CD4-positive, alpha-beta T cell treated with Interleukin-2 at 100 ng/mL for 4 hours (primary cell): Measurements from ENCODE around the gene MMP13.
"Not testable (repeated sequence)": the region's sequence is repeated elsewhere in the genome, so short reads cannot be mapped to it uniquely, and the experiment has no call there.

ENCODE experiments used
- DNase-seq: peaks from one replicate; pipeline ENCODE4 v3.0.0-alpha.2; 2020; ENCODE audit warnings: low spot score

The MMP13 gene

DNA sequence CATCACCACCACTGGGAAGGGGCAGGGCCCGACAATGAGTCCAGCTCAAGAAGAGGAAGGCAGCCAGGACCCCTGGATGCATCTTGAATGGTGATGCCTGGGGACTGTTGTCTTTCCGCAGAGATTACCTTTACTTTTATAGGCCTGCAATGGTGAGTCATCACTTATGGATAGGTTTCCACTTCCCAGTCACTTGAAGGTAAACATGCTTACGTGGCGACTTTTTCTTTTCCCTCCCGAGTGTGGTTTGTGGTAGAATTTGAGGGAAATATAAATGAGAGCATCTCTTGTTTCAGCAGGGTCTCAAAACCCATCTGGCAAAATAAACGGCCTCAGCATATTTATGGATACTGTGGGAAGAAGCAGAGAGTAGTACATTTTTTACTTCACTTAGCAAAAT, at the start of gene MMP13:
Gene MMP13, minus strand, starts transcription at position 109 of the 400 bp plus-strand sequence. Its CDS starts 27 bp downstream, at position 82.
- no peak for DNase-seq

DNA sequence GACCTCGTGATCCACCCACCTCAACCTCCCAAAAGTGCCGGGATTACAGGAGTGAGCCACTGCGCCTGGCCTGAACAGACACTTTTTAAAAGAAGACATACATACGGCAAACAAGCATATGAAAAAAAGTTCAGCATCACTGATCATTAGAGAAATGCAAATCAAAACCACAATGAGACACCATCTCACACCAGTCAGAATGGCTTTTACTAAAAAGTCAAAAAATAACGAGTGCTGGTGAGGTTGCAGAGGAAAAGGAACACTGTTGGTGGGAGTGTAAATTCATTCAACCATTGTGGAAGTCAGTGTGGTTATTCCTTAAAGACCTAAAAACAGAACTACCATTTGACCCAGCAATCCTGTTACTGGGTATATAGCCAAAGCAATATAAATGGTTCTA, 48.7 kb upstream of the MMP13 start:
- DNase-seq, result not testable (repeated sequence)

DNA sequence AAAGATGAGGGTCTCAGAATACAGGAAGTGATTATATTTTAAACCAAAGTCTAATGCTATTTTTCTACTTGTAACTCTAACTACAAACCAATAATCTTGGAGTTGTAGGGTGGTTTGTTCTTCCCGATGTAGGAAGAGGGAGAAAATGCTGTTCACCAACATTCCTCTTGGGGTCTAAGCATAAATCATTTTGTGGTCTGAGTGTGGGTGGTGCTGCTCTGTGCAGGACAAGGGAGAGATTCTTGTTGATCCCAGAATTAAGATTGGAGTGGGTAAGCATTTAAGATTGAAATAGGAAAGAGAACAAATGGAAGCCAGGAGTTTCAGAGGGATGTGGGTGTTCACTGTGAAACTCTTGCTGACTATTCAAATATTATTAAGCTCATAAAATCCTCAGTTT, 38.6 kb upstream of the MMP13 start:
- DNase-seq, result no peak

DNA sequence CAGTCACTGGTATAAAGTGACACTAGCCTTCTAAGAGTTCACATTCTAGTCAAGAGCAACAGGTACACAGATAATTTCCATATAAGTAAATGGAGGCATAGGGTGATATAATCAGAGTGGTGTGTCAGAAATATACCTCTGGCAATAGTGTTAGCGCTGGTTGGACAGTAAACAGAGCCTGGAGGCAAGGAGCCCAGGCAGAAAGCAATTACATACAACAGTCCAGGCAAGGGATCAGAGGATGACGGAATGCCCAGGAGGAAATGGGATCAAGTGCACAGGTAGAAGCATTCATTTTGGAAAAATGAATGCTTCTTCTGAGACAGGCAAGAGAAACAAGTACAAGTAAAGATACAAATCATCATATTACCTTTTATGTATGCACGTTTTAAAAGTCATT, 36.2 kb upstream of the MMP13 start:
- no peak for DNase-seq

DNA sequence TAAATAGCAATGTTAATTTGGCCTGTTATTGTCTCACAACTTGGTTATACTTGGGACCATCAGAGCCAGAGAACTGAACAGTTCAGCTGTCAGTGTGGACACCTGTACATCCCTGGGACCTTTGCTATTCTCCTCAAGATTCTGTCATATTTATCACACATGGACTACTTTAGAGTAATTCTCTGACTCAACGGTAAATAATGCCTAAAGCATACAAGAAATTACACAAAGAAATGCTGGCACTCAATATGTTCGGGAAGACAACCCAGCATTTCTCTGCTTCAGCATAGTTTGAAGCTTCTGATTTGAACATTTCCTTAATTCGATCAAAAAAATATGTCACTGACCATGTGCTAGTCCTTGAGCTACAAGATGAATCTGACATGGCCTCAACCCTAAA, 34.6 kb upstream of the MMP13 start:
- no peak for DNase-seq

DNA sequence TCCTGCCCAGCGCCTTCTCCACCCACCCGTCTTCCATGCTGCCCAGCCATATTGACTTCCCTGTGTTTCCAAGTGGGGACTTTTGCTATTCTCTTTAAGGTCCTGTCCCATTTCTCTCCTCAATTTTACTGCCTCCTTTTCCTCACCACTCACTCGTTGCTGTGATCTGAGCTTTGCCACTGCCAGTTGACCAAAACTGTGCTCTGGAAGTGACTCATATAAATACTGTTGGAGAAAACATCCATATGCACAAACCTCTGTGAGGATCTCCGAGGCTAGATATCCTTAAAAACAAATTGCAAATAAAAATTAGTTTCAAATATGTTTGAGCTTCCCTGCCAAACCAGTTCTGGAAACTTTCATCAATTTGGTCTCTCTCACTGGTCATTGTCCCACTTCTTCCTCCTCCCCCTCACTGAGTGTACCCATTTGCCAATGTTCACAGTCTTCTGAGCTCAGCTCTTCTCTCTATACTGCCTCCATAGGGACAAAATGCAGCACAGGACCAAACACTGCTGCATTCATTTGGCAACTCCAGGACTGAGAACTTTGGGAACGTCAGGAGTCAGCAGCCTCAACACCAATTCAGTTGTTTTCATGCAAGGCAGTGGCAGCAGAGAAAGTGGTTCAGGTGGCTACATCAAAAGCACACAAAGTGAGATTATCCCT, 34.0 kb upstream of the MMP13 start:
- DNase-seq, result no peak

DNA sequence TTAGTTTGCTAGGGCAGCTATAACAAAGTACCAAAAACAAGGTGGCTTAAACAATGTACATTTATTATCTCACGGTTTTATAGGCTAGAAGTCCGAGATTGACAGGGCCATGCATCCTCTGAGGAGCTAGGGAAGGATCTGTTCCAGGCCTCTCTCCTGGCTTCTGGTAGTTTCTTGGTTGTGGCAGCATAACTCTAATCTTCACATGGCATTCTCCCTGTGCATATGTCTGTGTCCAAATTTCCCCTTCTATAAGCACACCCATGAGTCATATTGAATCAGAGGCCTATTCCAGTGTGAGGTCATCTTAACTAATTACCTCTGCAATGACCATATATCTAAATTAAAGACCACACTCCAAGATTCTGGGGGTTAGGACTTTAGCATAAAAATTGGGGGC, 31.3 kb upstream of the MMP13 start:
- no peak for DNase-seq

DNA sequence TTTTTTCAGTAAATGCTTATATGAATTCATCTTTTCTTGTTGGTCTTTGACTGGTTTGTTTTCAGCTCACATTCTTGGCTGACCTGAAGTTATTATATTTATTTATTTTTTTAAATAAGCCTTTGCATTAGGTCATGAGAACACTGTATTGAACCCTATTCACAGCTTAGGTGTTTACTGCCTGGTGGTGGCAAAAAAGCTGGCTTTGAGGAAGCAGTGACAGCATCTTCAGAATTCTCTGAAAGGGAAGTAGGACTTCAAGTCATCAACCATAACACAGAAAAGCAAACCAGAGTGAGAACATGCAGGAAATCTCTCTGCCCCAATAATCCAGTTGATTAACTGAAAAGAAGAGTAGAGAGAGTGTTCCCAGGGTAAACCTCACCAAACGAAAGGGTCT, 30.3 kb upstream of the MMP13 start:
- no peak for DNase-seq

DNA sequence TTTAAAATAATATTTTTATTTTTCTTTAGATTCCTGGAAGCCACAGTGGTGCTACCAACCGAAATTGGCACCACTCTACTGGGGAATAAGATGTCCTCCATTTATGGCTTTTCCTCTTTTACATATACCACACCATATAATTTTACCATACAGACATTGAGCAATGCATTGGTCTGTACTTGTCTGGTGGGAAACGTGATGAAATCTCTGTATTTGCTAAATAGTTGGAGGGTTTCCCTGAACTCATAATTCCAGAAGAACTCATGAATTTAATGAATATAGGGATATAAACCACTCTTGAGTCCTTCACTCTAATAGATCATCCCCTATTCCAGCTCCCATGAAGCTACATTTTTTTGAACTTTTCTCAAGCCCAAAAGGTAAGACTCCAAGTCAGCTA, 28.0 kb upstream of the MMP13 start:
- DNase-seq, result no peak

DNA sequence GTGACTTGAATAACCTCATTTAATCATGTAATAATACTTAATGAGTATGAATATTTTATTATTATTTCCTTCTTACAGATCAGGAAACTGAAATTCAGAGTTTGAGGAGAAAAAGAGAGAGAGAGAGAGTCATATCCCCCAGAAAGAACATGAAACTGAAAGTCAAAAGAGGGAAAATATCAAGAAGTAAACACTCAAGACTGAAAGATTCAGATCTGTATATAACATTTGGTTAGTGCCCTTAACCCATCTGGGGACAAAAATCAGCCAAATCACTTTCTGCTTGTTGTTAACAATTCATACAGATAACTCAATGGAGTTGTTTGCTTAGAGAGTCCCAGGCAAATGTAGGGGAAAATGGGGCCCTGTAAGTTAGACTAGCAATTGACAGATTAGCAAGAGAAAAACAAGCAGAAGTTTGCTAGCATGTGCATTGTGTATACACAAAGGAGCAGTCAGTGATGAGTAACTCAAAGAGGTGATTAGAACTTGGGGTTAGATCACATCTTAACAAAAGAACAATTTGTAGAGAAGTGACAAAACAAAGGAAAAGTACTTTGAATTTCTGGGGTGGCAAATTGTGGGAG, 25.9 kb upstream of the MMP13 start:
- DNase-seq, result no peak

DNA sequence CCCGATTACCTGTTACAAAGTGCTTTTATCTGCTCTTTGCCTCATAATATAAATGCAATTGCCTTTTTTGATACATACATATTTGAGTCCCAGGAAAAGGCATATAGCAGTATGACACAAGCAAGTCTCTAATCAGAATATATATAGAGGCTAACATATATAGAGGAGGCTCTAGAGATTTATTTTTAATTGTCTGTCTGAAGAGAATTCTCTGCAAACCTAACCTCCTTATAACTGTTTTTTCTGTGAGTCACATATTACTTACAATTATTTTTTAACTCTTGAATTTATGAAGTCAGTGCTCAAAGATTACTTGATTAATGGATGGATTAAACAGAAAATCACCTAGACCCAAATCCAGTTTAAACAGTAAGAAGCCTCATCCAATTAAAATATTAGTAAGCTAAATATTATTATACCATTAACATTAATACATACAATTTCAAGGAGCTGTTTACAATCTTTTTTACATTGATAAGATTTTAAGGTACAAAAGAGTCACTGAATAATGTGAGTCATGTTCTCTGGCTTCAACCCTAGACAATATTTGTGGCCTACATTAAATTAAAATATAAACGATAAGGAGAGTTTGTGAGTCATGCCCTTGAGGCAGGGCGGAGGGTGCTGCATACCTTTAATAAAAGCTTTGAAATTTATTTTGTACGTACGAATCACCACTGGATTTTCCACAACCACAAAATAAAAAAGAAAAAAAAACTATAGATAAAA, 19.2 kb upstream of the MMP13 start:
- DNase-seq, result no peak

DNA sequence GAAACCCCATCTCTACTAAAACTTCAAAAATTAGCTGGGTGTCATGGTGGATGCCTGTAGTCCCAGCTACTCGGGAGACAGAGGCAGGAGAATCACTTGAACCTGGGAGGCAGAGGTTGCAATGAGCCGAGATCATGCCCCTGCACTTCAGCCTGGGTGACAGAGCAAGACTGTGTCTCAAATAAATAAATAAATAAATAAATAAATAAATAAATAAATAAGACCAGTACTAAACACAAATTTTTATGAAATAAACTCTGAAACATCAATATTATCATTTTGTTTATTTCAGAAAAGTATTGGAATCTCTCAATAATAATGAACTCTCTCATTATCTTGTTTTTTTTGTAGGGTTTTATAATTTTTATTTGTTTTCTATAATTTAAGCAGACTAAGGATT, 18.2 kb upstream of the MMP13 start:
- DNase-seq, result not testable (repeated sequence)

DNA sequence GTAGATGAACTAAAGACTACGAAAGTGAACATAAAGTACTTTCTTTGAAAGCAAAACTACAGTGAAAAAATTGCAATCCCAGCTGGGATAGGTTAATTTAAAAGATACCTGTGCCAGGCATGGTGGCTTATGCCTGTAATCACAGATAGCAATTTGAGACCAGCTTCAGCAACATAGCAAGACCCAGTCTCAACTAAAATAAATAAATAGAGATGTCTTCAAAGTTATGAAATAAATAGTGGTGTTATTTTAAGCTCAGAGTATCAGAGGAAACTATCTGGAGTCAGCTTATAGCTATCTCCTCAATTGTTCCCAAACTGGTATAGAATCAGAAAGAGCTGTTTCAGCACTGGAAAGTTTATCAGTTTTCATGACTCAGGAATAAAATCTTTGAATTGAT, 17.3 kb upstream of the MMP13 start:
- no peak for DNase-seq

DNA sequence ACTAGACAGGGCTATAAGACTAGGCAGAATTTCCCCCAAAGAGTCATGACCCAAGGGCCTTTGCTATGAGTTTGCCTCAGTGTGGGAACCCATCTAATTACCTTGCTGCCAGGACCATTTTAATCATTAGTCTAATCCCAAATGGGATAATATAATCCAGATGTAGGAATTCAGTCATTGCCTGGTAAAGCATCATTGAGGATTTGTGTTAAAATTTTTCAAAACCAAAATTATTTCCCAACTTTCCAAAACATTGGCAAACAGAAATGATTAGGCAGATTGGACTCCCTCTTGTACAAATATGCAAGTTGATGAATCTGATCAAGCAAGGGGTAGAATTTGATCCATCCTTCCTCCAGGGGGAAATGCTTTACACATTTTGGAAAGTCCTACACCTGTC, 16.2 kb upstream of the MMP13 start:
- DNase-seq, result no peak

DNA sequence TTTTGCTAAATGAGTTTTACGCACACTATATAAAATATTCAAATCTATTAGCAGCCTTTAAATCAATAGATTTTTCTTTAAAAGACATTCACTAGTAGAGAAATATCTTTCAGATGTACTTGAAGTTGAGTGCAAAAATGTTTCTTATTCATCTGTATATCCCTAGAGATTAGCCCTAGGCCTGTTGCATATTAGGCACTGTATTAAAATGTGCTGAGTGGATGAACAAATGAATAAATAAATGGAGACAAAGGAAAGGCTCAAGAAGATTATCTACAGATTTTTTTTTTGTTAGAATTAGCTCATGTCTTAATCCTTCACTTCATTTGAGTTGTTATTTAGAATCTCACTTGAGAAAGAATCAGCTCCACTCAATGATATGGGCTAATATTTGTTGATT, 12.0 kb upstream of the MMP13 start:
- no peak for DNase-seq

DNA sequence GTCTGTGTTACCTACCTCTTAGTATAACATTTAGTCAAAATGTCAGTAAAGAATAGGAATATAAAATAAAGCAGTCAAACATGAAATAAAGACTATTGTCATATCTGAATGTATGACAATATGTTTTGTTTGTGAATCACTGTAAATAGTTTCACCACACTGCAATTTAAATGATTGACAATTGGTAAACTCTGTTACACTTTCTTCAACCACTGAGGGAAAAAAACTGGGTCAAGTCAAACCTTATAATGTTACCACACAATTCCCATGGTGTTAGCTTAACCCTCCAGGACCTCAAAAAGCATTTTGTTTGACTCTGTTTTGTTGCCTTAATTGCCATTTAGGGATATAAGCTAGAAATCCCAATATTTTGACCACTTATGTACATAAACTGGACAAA, 10.5 kb upstream of the MMP13 start:
- DNase-seq, result no peak

DNA sequence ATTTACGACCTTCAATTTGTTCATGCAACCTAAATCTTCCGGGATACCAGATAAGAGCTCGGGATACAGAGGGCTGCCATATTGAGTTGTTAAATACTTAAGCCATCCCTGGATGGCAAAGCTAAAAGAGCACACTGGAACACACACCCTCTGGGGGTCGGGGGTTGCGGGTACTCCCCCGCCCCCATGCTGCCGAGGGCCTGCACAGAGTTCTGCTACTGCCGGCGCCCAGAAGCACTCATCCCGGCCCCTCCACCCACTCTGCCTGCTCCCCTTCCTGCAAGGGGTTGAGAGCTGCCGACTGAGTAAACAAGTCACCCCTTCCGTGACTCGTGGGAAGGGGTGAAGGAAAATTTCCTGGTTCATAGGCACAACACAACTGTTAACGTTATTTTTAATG, 9.3 kb upstream of the MMP13 start:
- no peak for DNase-seq

DNA sequence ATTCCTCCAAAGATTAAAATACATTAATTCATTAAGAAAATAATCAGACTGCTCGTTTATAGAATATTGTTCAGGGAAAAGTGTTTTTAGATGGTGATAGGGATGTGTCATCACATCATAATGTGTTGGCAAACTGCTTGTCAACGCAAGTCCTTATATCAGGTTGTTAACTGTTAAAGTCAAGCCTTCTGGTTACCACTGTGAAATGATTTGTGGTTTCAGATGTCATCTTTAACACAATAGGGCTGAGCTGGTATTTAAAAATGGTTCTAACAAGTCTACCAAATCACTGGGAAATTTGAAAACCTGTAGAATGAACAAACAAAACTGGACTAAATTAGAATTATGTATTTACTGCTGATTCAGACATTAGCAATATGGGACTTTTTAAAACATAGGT, 2.4 kb upstream of the MMP13 start:
- no peak for DNase-seq

DNA sequence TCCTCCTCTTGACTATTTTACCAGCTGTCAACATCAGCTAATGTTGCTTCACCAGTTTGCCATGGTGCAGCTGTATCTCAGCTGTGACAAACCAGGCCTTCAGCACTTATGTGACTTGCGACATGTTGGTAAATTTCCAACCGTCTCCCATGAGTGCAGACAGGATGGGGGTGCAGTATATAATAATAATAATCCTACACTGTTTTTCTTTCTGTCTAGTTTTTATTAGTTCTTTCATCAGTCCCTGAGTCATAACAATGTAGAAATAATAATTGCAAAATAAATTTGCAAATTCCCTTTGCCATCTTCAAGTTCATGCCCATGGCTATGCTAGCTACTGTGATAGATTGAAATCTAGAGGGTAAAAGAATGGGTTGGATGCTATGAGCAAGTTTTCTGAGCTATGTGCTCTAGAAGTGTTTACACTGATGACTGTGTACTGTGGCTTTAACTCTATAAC, 4.9 kb downstream of the MMP13 start:
- DNase-seq, result no peak

DNA sequence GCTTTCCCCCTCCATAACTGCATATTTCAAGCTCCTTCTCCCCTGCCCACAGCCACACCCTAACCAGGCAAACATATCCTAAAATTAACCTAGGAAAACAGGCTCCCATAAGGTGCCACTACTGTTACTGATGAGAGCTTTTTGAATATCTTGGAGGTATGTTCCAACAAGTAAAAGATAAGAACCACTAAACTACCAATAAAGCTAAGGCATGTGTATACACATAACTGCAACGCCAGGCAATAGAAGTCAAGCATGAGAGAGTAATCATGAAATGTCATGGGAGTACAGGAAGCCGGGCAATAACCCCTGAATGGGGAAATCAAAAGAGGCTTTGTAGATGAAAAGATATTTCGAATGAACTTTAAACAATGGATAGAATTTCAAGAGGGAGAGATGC, 9.3 kb downstream of the MMP13 start:
- DNase-seq, result no peak

DNA sequence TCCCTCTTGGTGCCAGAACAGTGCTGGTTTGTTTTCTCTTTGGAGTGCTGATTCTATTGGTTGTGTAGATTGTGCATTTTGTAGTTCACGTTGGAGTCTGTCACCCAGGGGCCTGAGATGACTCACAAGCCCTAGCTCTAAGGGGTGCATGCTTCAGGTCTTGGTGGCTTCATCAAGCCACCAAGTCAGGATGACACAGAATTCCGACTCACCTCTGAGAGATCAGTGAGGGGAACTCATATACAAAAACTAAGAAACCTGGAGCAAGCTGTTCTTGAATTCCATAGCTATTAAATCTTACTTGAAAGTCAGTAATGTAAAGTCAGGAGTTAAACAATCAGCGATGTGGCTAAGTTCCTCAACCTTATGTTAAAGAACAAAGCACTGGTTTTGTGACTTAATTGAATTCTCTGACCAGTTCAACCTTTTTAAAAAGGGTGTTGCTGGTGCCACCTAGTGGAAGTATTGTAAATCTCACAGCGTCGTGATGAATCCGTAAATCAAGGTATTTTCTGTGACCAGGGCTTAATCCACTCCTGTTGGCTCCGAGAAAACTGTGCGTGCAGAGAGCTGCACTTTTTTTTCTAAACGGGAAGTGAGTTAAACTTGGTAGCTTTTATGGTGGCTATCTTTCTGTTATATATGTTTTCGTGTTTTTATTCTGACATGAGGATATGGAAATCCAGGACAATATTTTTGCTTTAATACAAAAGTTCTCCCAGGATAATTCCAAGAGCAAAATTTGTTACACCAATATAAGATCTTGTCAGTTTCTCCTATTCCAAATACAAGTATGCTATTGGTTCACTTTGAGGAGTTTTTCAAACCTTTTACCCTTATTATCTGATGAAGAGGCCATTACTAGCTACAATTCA, 14.6 kb downstream of the MMP13 start:
- peak; percentile 59 for DNase-seq

DNA sequence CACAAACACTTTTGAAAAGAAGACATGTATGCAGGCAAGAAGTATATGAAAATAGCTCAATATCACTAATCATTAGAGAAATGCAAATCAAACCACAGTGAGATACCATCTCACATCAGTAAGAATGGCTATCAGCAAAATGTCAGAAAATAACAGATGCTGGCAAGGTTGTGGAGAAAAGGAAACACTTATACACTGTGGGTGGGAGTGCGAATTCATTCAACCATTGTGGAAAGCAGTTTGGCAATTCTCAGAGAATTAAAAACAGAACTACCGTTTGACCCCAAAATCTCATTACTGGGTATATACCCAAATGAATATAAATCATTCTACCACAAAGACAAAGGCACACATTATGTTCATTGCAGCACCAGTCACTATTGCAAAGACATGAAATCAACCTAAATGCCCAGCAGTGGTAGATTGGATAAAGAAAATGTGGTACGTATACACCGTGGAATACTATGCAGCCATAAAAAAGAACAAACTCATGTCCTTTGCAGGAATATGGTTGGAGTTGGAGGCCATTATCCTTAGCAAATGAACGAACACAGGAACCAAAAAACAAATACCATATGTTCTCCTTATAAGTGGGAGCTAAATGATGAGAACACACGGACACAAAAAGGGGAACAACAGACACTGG, 18.5 kb downstream of the MMP13 start:
- DNase-seq, result no peak
